GM12801 (cell line): Measurements from ENCODE around the gene CDH23.

Experiments
- CTCF ChIP-seq: IDR thresholded peaks from one replicate; pipeline ENCODE4 v1.5.1; 2011; ENCODE audit warnings: control low read depth; ENCODE audit not compliant: insufficient read length; ENCODE audit errors: extremely low read depth

CDH23 gene

GRCh38 chr10:71575451-71575850 lies 178.7 kb downstream of the CDH23 start:
- TF ChIP-seq CTCF: no peak

- TF ChIP-seq CTCF: no peak
Measured at GRCh38 chr10:71575934-71576801, 179.4 kb downstream of the CDH23 start.

GRCh38 chr10:71576842-71577241 lies 180.1 kb downstream of the CDH23 start:
- TF ChIP-seq CTCF: no peak

- no peak for TF ChIP-seq CTCF
Measured at GRCh38 chr10:71577345-71577744, 180.6 kb downstream of the CDH23 start.

- no peak for TF ChIP-seq CTCF
Measured at GRCh38 chr10:71578069-71578468, 181.3 kb downstream of the CDH23 start.

- TF ChIP-seq CTCF: no peak
Measured at GRCh38 chr10:71579668-71580067, 182.9 kb downstream of the CDH23 start.

GRCh38 chr10:71580415-71580814 lies 183.7 kb downstream of the CDH23 start:
- TF ChIP-seq CTCF: no peak
